ENCODE measurements around the gene F9.

GRCh38 chrX:139554376-139554775, 23.8 kb downstream of the F9 start:
- TF ChIP-seq CTCF (IDR thresholded peaks at IDR 0.05; ENCODE audit: insufficient read depth, low read length) = no peak
- no peak for TF ChIP-seq POLR2AphosphoS5 (IDR thresholded peaks at IDR 0.05; ENCODE audit: low read depth)

Measured in HL-60 (cell line).